HFF-Myc (cell line): ENCODE measurements around the gene ZC3H10.
A peak's percentile ranks its signal among the peaks of the same experiment; 100 is the strongest.

Experiments used
- DNase-seq: peaks from one replicate; pipeline ENCODE4 v3.0.0-alpha.2; 2011; ENCODE audit warnings: low read depth; ENCODE audit errors: extremely low read depth
- H3K4me3 ChIP-seq: replicated peaks from 2 replicates; pipeline ENCODE4 v1.5.1; 2011; ENCODE audit warnings: low read depth, mild to moderate bottlenecking, control low read depth, low read length
- TF ChIP-seq, protein P1 (sequence below): IDR thresholded peaks from 2 replicates; pipeline ENCODE4 v1.5.1; 2012; ENCODE audit warnings: mild to moderate bottlenecking, low read depth, low read length, control low read depth; ENCODE audit errors: missing control alignments

ZC3H10 gene

DNA sequence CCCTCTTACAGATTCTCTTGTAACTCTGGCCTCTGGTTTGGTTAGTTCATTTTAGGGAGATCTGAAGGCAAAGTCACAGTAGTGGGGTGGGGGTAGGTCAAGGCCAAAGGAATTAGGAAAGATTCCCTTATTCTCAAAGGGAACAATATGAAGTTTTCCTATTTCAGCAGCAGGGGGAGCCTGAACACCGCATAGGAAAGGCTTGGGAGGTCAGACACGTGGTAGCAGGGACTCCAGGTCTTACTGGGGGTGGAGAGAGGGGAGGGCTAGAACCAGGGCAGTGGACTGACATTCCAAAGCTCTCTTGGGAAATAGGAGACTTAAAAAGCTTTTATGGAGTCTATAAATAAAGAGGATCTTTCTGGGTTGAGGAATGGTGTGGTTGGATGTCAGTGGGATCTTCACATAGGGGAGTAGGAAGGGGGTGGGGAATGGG lies 1.3 kb downstream of the ZC3H10 start:
- DNase-seq, result peak; percentile 92
- TF ChIP-seq, protein P1, sequence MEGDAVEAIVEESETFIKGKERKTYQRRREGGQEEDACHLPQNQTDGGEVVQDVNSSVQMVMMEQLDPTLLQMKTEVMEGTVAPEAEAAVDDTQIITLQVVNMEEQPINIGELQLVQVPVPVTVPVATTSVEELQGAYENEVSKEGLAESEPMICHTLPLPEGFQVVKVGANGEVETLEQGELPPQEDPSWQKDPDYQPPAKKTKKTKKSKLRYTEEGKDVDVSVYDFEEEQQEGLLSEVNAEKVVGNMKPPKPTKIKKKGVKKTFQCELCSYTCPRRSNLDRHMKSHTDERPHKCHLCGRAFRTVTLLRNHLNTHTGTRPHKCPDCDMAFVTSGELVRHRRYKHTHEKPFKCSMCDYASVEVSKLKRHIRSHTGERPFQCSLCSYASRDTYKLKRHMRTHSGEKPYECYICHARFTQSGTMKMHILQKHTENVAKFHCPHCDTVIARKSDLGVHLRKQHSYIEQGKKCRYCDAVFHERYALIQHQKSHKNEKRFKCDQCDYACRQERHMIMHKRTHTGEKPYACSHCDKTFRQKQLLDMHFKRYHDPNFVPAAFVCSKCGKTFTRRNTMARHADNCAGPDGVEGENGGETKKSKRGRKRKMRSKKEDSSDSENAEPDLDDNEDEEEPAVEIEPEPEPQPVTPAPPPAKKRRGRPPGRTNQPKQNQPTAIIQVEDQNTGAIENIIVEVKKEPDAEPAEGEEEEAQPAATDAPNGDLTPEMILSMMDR, result peak; percentile 79
- H3K4me3 ChIP-seq, result peak overlapping the region; percentile 83

DNA sequence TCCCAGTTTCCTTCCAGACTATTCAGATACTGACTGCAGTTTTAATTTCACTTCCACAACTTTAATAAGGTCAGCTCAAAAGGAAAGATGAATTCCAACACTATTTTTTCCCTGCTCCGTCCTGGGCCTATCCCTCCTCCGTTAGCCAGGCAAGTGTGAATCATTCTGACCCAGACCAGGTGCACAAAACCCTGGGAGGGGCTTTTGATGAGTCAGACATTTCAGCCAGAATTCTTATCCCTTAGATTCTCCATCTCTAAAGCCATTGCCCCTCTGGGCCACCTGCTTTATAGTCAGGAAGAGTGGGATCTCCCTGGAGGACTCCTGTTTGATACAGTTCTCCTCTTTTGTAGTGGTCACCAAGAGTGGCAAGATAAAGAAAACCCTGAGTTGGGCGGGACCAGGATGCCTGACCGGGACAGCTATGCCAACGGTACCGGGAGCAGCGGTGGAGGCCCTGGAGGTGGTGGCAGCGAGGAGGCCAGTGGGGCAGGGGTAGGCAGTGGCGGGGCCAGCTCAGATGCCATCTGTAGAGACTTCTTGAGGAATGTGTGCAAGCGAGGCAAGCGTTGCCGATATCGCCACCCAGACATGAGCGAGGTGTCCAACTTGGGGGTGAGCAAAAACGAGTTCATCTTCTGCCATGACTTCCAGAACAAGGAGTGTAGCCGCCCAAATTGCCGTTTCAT lies 2.2 kb downstream of the ZC3H10 start:
- TF ChIP-seq, protein P1, result no peak

DNA sequence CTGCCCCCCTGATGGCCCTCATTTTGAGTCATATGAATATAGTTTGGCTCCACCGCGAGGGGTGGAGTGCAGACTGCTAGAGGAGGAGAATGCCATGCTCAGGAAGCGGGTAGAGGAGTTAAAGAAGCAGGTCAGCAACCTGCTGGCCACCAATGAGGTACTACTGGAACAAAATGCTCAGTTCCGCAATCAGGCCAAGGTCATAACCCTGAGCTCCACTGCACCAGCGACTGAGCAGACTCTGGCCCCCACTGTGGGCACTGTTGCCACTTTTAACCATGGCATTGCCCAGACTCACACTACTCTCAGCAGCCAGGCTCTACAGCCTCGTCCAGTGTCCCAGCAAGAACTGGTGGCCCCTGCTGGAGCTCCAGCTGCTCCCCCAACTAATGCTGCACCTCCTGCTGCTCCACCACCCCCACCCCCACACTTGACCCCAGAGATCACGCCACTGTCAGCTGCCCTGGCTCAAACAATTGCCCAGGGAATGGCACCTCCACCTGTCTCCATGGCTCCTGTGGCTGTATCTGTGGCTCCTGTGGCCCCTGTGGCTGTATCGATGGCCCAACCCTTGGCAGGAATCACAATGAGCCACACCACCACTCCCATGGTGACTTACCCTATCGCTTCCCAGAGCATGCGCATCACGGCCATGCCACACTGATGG lies 3.3 kb downstream of the ZC3H10 start:
- no peak overlapping the region for H3K4me3 ChIP-seq
- TF ChIP-seq, protein P1, result no peak
- no peak for DNase-seq

More for the DNA sequence above, 2.2 kb downstream of the ZC3H10 start:
- no peak overlapping the region for H3K4me3 ChIP-seq
- DNase-seq, result no peak

DNA sequence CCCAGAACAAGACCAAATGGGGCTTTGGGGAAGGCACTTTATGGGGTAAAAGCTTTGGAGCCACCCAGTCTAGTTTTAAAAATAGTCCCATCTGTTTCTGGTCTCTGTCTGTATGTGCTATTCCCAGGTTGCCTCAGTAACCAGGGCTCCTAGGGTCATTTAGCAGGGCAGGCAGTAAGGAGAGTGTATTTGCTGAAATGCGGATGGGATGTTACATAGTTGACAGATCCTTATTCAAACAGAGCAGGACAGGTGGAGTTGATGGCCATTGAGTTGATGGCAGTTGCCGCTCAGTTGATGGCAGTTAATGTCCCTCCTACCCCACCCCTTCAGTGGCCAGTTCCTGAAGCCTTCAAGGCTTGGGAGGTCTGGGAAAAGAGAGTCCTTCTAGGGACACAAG lies 4.6 kb downstream of the ZC3H10 start:
- no peak for DNase-seq
- H3K4me3 ChIP-seq, result no peak overlapping the region
- TF ChIP-seq, protein P1, result no peak

DNA sequence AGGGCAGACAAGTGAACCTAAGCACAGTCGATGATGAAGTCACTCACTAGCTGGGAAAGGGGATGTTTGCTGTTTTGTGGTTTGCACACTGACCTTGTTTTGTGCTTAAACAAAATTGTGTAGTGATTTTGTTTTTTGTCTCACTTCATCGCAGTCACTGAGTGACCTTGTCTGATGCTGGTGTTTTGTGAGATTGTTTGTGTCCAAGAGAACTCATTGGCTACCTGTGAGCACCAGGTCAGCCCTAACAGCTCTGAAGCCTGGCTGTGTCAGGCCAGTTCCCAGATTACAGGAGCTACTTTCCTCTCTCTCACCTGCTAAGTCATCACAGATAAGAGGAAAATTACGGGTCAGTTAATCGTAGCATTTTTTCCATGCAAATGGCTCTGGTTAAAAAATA lies 6.1 kb downstream of the ZC3H10 start:
- TF ChIP-seq, protein P1, result no peak
- DNase-seq, result no peak
- no peak overlapping the region for H3K4me3 ChIP-seq

DNA sequence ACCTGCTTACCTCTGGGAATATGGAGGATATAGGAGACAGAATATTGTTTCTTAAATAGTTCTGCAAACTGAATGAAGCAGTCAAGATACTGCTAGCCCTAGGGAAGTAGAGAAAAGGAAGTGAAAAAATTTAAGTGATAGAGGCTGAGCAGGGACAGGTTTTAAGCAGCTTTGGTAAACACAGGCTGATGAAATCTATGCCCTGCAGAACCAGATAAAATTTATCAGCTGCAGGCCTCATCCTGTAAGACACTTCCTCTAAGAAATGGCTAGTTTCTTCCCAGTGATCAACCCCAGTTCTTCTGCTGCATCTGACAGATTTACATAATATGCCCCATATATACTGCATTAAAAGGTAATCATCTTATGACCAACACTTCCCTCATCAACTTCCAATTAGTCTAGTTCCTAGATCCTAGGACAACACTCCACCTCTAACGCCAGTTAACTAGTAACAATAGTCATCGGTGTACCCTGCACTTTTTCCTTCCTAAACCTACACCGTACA lies 8.7 kb downstream of the ZC3H10 start:
- H3K4me3 ChIP-seq, result peak overlapping the region; percentile 40; the same call in 1 of the 2 replicates
- TF ChIP-seq, protein P1, result no peak
- DNase-seq, result no peak
